ENCODE results near the gene CLTC.
A peak's percentile ranks its signal among the peaks of the same experiment; 100 is the strongest.

CLTC gene

GRCh38 chr17:59680314-59680713 is 60.6 kb downstream of the CLTC start:
- no peak for DNase-seq (ENCODE audit: low read depth in 3 of 3)

- DNase-seq (ENCODE audit: low read depth in 3 of 3), result no peak
Measured at GRCh38 chr17:59683283-59683682, 63.6 kb downstream of the CLTC start.

- DNase-seq (ENCODE audit: low read depth in 3 of 3), result no peak
Measured at GRCh38 chr17:59684967-59685366, 65.3 kb downstream of the CLTC start.

- DNase-seq (ENCODE audit: low read depth in 3 of 3), result no peak
Measured at GRCh38 chr17:59688008-59688407, 68.3 kb downstream of the CLTC start.

- no peak for DNase-seq (ENCODE audit: low read depth in 3 of 3)
Measured at GRCh38 chr17:59688496-59688895, 68.8 kb downstream of the CLTC start.

- no peak for DNase-seq (ENCODE audit: low read depth in 3 of 3)
Measured at GRCh38 chr17:59693582-59693981, 73.9 kb downstream of the CLTC start.

- no peak for DNase-seq (ENCODE audit: low read depth in 3 of 3)
Measured at GRCh38 chr17:59694344-59694743, 74.6 kb downstream of the CLTC start.

- no peak for DNase-seq (ENCODE audit: low read depth in 3 of 3)
Measured at GRCh38 chr17:59695945-59696681, 76.4 kb downstream of the CLTC start.

- DNase-seq (ENCODE audit: low read depth in 3 of 3), result no peak
Measured at GRCh38 chr17:59696682-59697277, 77.1 kb downstream of the CLTC start.

- no peak for DNase-seq (ENCODE audit: low read depth in 3 of 3)
Measured at GRCh38 chr17:59698143-59698542, 78.4 kb downstream of the CLTC start.

- DNase-seq (ENCODE audit: low read depth in 3 of 3), result no peak
Measured at GRCh38 chr17:59699218-59699617, 79.5 kb downstream of the CLTC start.

- no peak for DNase-seq (ENCODE audit: low read depth in 3 of 3)
Measured at GRCh38 chr17:59699786-59700185, 80.1 kb downstream of the CLTC start.

GRCh38 chr17:59702304-59702703 is 82.6 kb downstream of the CLTC start:
- DNase-seq (ENCODE audit: low read depth in 3 of 3), result no peak

- DNase-seq (ENCODE audit: low read depth in 3 of 3), result peak; percentile 87 to 94 (median 91)
Measured at GRCh38 chr17:59707149-59707970, 87.7 kb downstream of the CLTC start, which contains the start of the genes PTRH2 and VMP1. TSS of gene PTRH2 (minus strand) at chr17:59707430. CDS start at chr17:59697978, 9,452 bp downstream. TSS of gene VMP1 (plus strand) at chr17:59707654. CDS start at chr17:59731447, 23,793 bp downstream.

GRCh38 chr17:59707971-59708430 is 88.3 kb downstream of the CLTC start:
- DNase-seq (ENCODE audit: low read depth in 3 of 3), result no peak

GRCh38 chr17:59711936-59712335 is 92.2 kb downstream of the CLTC start:
- DNase-seq (ENCODE audit: low read depth in 3 of 3), result no peak

GRCh38 chr17:59712862-59713261 is 93.2 kb downstream of the CLTC start:
- DNase-seq (ENCODE audit: low read depth in 3 of 3), result no peak

- no peak for DNase-seq (ENCODE audit: low read depth in 3 of 3)
Measured at GRCh38 chr17:59714255-59714654, 94.6 kb downstream of the CLTC start.

- DNase-seq (ENCODE audit: low read depth in 3 of 3), result no peak
Measured at GRCh38 chr17:59716427-59716826, 96.7 kb downstream of the CLTC start.

- no peak for DNase-seq (ENCODE audit: low read depth in 3 of 3)
Measured at GRCh38 chr17:59719526-59719925, 99.8 kb downstream of the CLTC start.

GRCh38 chr17:59722623-59723022 is 102.9 kb downstream of the CLTC start:
- DNase-seq (ENCODE audit: low read depth in 3 of 3), result no peak

- no peak for DNase-seq (ENCODE audit: low read depth in 3 of 3)
Measured at GRCh38 chr17:59723041-59723440, 103.3 kb downstream of the CLTC start.

Measured in stimulated activated CD4-positive, alpha-beta T cell treated with anti-CD3 and anti-CD28 coated beads, TNF-alpha, amount 100 ng/mL, for 24 hours (primary cell).